Tibial artery (tissue), 4 donors: ENCODE measurements around the gene ADORA1.

Experiments used
- DNase-seq, 2 donors: peaks; one replicate each; pipeline ENCODE4 v3.0.0-alpha.2; 2019
- H3K27ac ChIP-seq, 2 donors: fragments of 200-600 bp; sonication (generic) in 1 of 2; 1 replicate in 1 of 2; 2 replicates in 1 of 2; pipeline ENCODE4 v1.5.1; 2018 to 2019; ENCODE audit warnings: mild to moderate bottlenecking in 1 of 2
- H3K27me3 ChIP-seq, 2 donors: fragments of 200-600 bp; sonication (generic) in 1 of 2; one replicate each; pipeline versions ENCODE4 v1.5.1 to v1.6.0; 2016 to 2019
- H3K36me3 ChIP-seq, 3 donors: fragments of 200-600 bp; sonication (generic) in 2 of 3; one replicate each; pipeline ENCODE4 v1.5.1; 2016 to 2019; ENCODE audit warnings: mild to moderate bottlenecking in 2 of 3
- H3K4me1 ChIP-seq, 4 donors: fragments of 200-600 bp; sonication (generic) in 2 of 4; 1 replicate in 3 of 4; 2 replicates in 1 of 4; pipeline ENCODE4 v1.5.1; 2016 to 2019
- H3K4me3 ChIP-seq, 2 donors: fragments of 200-600 bp; sonication (generic) in 1 of 2; 1 replicate in 1 of 2; 2 replicates in 1 of 2; pipeline ENCODE4 v1.5.1; 2018 to 2019; ENCODE audit warnings: mild to moderate bottlenecking in 2 of 2
- H3K9me3 ChIP-seq, 3 donors: fragments of 200-600 bp; sonication (generic) in 1 of 3; one replicate each; pipeline ENCODE4 v1.5.1; 2016 to 2019
- CTCF ChIP-seq, 2 experiments: fragments of 200-600 bp in 1 of 2; fragments of 450-650 bp in 1 of 2; IDR thresholded peaks; one replicate each; pipeline ENCODE4 v1.5.1; 2017 to 2019; ENCODE audit warnings: antibody characterized with exemption in 2 of 2, mild to moderate bottlenecking in 1 of 2, moderate library complexity in 1 of 2
- intact Hi-C: fragments of 100-400 bp; cut with DNase I; formaldehyde crosslinking; loops from one replicate; pipeline ENCODE4 v1.15.0; 2023; ENCODE audit warnings: low total_unique reads

Gene ADORA1

GRCh38 chr1:203214871-203215270, 87.3 kb downstream of the ADORA1 start:
- H3K36me3 ChIP-seq = no peaks in the 10 kb centered on the region
- H3K27ac ChIP-seq = no peak overlapping the region
- peaks cover 0 to 25% of the 10 kb centered on the region in 2 donors for H3K27me3 ChIP-seq
- no peaks in the 10 kb centered on the region for H3K4me1 ChIP-seq
- no peak for TF ChIP-seq CTCF (IDR thresholded peaks at IDR 0.05)
- intact Hi-C loops = loop anchor here (5.0 kb wide), 1 partner anchor 98 kb away; no protein-coding TSS in a partner anchor
- no peak for DNase-seq
- no peak overlapping the region for H3K4me3 ChIP-seq
- no peaks in the 10 kb centered on the region for H3K9me3 ChIP-seq

GRCh38 chr1:203215573-203215972, 88.0 kb downstream of the ADORA1 start:
- Histone ChIP-seq H3K4me3 (no peak overlapping the region), H3K27ac (no peak overlapping the region), H3K36me3 (no peaks in the 10 kb centered on the region), H3K27me3 (peaks cover 0 to 25% of the 10 kb centered on the region in 2 donors), H3K9me3 (no peaks in the 10 kb centered on the region), H3K4me1 (no peaks in the 10 kb centered on the region)
- DNase-seq = no peak
- intact Hi-C loops = loop anchor here (5.0 kb wide), 1 partner anchor 98 kb away; no protein-coding TSS in a partner anchor
- TF ChIP-seq CTCF (IDR thresholded peaks at IDR 0.05) = no peak

- peak; percentile 74 to 86 for TF ChIP-seq CTCF (IDR thresholded peaks at IDR 0.05)
- intact Hi-C loops = loop anchor here (2.0 to 5.0 kb wide), 2 partner anchors 99 to 176 kb away; no protein-coding TSS in a partner anchor
- no peaks in the 10 kb centered on the region for H3K36me3 ChIP-seq
Measured at GRCh38 chr1:203216274-203217138, 89.0 kb downstream of the ADORA1 start.

More at GRCh38 chr1:203216274-203217138, 89.0 kb downstream of the ADORA1 start:
- peak; percentile 43 to 69 for DNase-seq
- Histone ChIP-seq H3K4me3 (no peak overlapping the region), H3K27me3 (peaks cover 0 to 25% of the 10 kb centered on the region in 2 donors), H3K27ac (no peak overlapping the region), H3K9me3 (no peaks in the 10 kb centered on the region), H3K4me1 (no peaks in the 10 kb centered on the region)
